Transverse colon (tissue), 4 donors: ENCODE measurements around the gene ZBBX. TPM values are rescaled to one million over a fixed set of nuclear protein-coding genes. Genes with fewer than 3 reads are reported as not detected.

Experiments used
- DNase-seq: peaks from one replicate; pipeline ENCODE4 v3.0.0-alpha.2; 2019
- H3K27ac ChIP-seq, 4 donors: fragments of 200-600 bp; sonication (generic); 2 replicates each; pipeline ENCODE4 v1.5.1; 2016 to 2018; ENCODE audit warnings: inconsistent platforms in 4 of 4
- H3K27me3 ChIP-seq: fragments of 200-600 bp; sonication (generic); 2 replicates; pipeline ENCODE4 v1.5.1; 2017; ENCODE audit warnings: inconsistent platforms
- H3K36me3 ChIP-seq, 4 donors: fragments of 200-600 bp; sonication (generic); 2 replicates each; pipeline ENCODE4 v1.5.1; 2017 to 2019; ENCODE audit warnings: inconsistent platforms in 4 of 4
- H3K4me1 ChIP-seq, 4 donors: fragments of 200-600 bp; sonication (generic); 2 replicates each; pipeline ENCODE4 v1.5.1; 2017 to 2020; ENCODE audit warnings: inconsistent platforms in 4 of 4
- H3K4me3 ChIP-seq, 4 donors: fragments of 200-600 bp; sonication (generic); 1 replicate in 1 of 4; 2 replicates in 3 of 4; pipeline versions ENCODE4 v1.5.1 to v1.6.1; 2017 to 2019; ENCODE audit warnings: inconsistent platforms in 4 of 4
- H3K9me3 ChIP-seq, 2 donors: fragments of 200-600 bp; sonication (generic); 2 replicates each; pipeline ENCODE4 v1.5.1; 2017 to 2019; ENCODE audit warnings: inconsistent platforms in 2 of 2
- CTCF ChIP-seq, 5 experiments: fragments of 200-600 bp in 3 of 5; fragments of 450-650 bp in 2 of 5; sonication (generic) in 3 of 5; IDR thresholded peaks; 1 replicate in 2 of 5; 2 replicates in 3 of 5; pipeline ENCODE4 v1.5.1; 2016 to 2017; ENCODE audit warnings: antibody characterized with exemption in 5 of 5, inconsistent platforms in 3 of 5, mild to moderate bottlenecking in 2 of 5, moderate library complexity in 1 of 5
- EP300 ChIP-seq: sonication (generic); formaldehyde crosslinking; IDR thresholded peaks from one replicate; pipeline ENCODE4 v1.6.1; 2017; ENCODE audit warnings: antibody characterized with exemption, low read depth
- POLR2A ChIP-seq: fragments of 450-650 bp; IDR thresholded peaks from one replicate; pipeline ENCODE4 v1.6.1; 2016; ENCODE audit warnings: antibody characterized with exemption, mild to moderate bottlenecking, moderate library complexity
- POLR2AphosphoS5 ChIP-seq, 3 donors: sonication (generic); formaldehyde crosslinking; IDR thresholded peaks; one replicate each; pipeline ENCODE4 v1.6.1; 2016; ENCODE audit warnings: antibody characterized with exemption in 3 of 3
- WGBS, 2 donors: methylation state at CpG; one replicate each; pipeline ENCODE4 v1.1.5; 2018; ENCODE audit warnings: low coverage in 1 of 2; 5-methylcytosine and 5-hydroxymethylcytosine counted together
- in situ Hi-C, 4 donors: fragments of 200-750 bp; cut with MboI; loops; one replicate each; pipeline versions ENCODE4 v1.15.0 to v1.15.1; 2017; ENCODE audit warnings: low sequenced_read_pairs in 3 of 4, low pct_ligation_motif_present in 1 of 4, low pct_unique_long_range_greater_than_20kb in 1 of 4
- intact Hi-C: fragments of 100-400 bp; cut with DNase I; formaldehyde crosslinking; loops from one replicate; pipeline ENCODE4 v1.15.1; 2023; ENCODE audit warnings: low total_unique reads
- total RNA-seq, 4 donors: library from RNA; depleted of rRNA; stranded (reverse); fragments of >200 nt; gene quantifications; one replicate each; pipeline ENCODE4 v1.1.0, GENCODE V29; 2016

Gene ZBBX
- total RNA-seq, 4 donors from 2014 or later, result not detected

- no peaks in the 10 kb centered on the region for H3K9me3 ChIP-seq
- H3K27ac ChIP-seq, result no peak overlapping the region
- no peak for TF ChIP-seq POLR2AphosphoS5 (IDR thresholded peaks at IDR 0.05)
- no peak for TF ChIP-seq POLR2A
- TF ChIP-seq CTCF (IDR thresholded peaks at IDR 0.05), result no peak
- TF ChIP-seq EP300, result no peak
- no peaks in the 10 kb centered on the region for H3K36me3 ChIP-seq
- intact Hi-C loops (no loop called here), in situ Hi-C loops (no loop called here)
- no peak for DNase-seq
- H3K4me3 ChIP-seq, result no peak overlapping the region
- H3K4me1 ChIP-seq, result no peaks in the 10 kb centered on the region
- WGBS, 2 donors, result 82 to 100% methylated on average over 1 of the region's 1 CpG
- H3K27me3 ChIP-seq, result no peaks in the 10 kb centered on the region
These were observed 181.0 kb downstream of the ZBBX start for GRCh38 chr3:167198949-167199600.

Other genes with a start within 250 kb of the ZBBX start
- gene SERPINI2, start 93.7 kb upstream of the ZBBX start, total RNA-seq, result not detected